Measurements from ENCODE around the gene ENO4. TPM values are rescaled to one million over a fixed set of nuclear protein-coding genes. Genes with fewer than 3 reads are reported as not detected.

ENO4 gene
- total and polyA plus RNA-seq, 9 of the 15 experiments (the other 6 are each of a cell fraction or from before 2014, with no cell fraction given), result 0.07 TPM; not detected in 8

GRCh38 chr10:116925056-116925455, 75.8 kb downstream of the ENO4 start:
- H3K9ac ChIP-seq (ENCODE audit: insufficient read depth in 1 of 2, low read depth in 2 of 2, low read length in 2 of 2), result no peak overlapping the region
- BruUV-seq (replicated peaks), result no TSS peak
- CTCF ChIA-PET (ENCODE audit: low intra/inter-chr PET ratio), result no interaction called here
- no peaks in the 10 kb centered on the region for H3K27me3 ChIP-seq (ENCODE audit: control insufficient read depth in 2 of 2, insufficient read depth in 2 of 2, low read length in 2 of 2)
- no peak for DNase-seq (ENCODE audit: extremely low read depth in 1 of 4, low spot score in 3 of 4)
- in situ Hi-C loops (cut with MboI) (no loop called here), intact Hi-C loops (cut with micrococcal nuclease) (no loop called here)
- H3K79me2 ChIP-seq (ENCODE audit: control insufficient read depth, insufficient read depth, low read length), result no peaks in the 10 kb centered on the region
- ATAC-seq, result no peak
- no peak overlapping the region for H3K27ac ChIP-seq (ENCODE audit: extremely low read depth, low read depth, low read length)
- H3K4me2 ChIP-seq (ENCODE audit: insufficient read depth, low read length), result no peak overlapping the region
- H2AFZ ChIP-seq (ENCODE audit: low read depth, low read length), result no peak overlapping the region
- H3K36me3 ChIP-seq (ENCODE audit: control insufficient read depth, insufficient read depth, low read length), result peaks cover 46% of the 10 kb centered on the region
- TF ChIP-seq NFE2 (IDR thresholded peaks at IDR 0.05; ENCODE audit: low read depth) (no peak), KLF13 (tag; IDR thresholded peaks at IDR 0.05; ENCODE audit: borderline replicate concordance, low read depth) (no peak), FOXP4 (CRISPR knock-in tag; IDR thresholded peaks at IDR 0.05; ENCODE audit: borderline replicate concordance) (no peak), CREB3 (tag; conservative IDR thresholded peaks at IDR 0.05; ENCODE audit: low read depth) (no peak), ZNF644 (tag; IDR thresholded peaks at IDR 0.05; ENCODE audit: low read depth) (no peak), ESRRA (IDR thresholded peaks at IDR 0.05; ENCODE audit: borderline replicate concordance, low read depth) (no peak), ZSCAN32 (CRISPR knock-in tag; IDR thresholded peaks at IDR 0.05) (no peak), KAT2B (IDR thresholded peaks at IDR 0.05; ENCODE audit: low read depth, low read length) (no peak), HOXB6 (CRISPR knock-in tag; IDR thresholded peaks at IDR 0.05; ENCODE audit: borderline replicate concordance) (no peak), KLF1 (tag; IDR thresholded peaks at IDR 0.05) (no peak), BDP1 (IDR thresholded peaks at IDR 0.05; ENCODE audit: insufficient read depth, insufficient read length) (no peak), ZNF134 (CRISPR knock-in tag; conservative IDR thresholded peaks at IDR 0.05) (no peak), WHSC1 (IDR thresholded peaks at IDR 0.05; ENCODE audit: low read length) (no peak), ZNF324 (CRISPR knock-in tag; IDR thresholded peaks at IDR 0.05) (no peak), SRSF9 (IDR thresholded peaks at IDR 0.05; ENCODE audit: borderline replicate concordance, low read depth, low read length) (no peak), FOXA3 (CRISPR knock-in tag; conservative IDR thresholded peaks at IDR 0.05 in 1 of 2, IDR thresholded peaks at IDR 0.05 in 1 of 2) (no peak), ZNF436 (CRISPR knock-in tag; IDR thresholded peaks at IDR 0.05) (no peak), MAFK (IDR thresholded peaks at IDR 0.05; ENCODE audit: low read length) (no peak), ATF6 (CRISPR knock-in tag; IDR thresholded peaks at IDR 0.05) (no peak), PCBP1 (IDR thresholded peaks at IDR 0.05; ENCODE audit: low read depth, low read length, poor library complexity, severe bottlenecking) (no peak)
- no peaks in the 10 kb centered on the region for H3K9me1 ChIP-seq (ENCODE audit: control insufficient read depth, insufficient read depth, low read length)
- no peaks in the 10 kb centered on the region for H4K20me1 ChIP-seq (replicated peaks; ENCODE audit: control insufficient read depth, insufficient read depth, low read length)
- POLR2A ChIA-PET, result no interaction called here
- 88% methylated on average over 1 of the region's 3 CpGs for WGBS (ENCODE audit: insufficient coverage, low coverage, missing lambda C conversion rate)
- FAIRE-seq, result no peak
- no peak overlapping the region for H3K4me3 ChIP-seq
- H3K9me3 ChIP-seq (replicated peaks; ENCODE audit: control insufficient read depth, insufficient read depth, low read depth, low read length), result no peaks in the 10 kb centered on the region
- H3K4me1 ChIP-seq (replicated peaks in 1 of 2; ENCODE audit: control insufficient read depth in 2 of 2, insufficient read depth in 2 of 2, low read length in 2 of 2), result no peaks in the 10 kb centered on the region
